ENCODE results near the gene TMEM108. TPM values are rescaled to one million over a fixed set of nuclear protein-coding genes. Genes with fewer than 3 reads are reported as not detected.
A peak's percentile ranks its signal among the peaks of the same experiment; 100 is the strongest.

Gene TMEM108
- total and polyA plus RNA-seq, 8 donors: 0.37 to 2.1 (median 0.84) TPM; not detected in 2

- H3K27ac ChIP-seq: no peak overlapping the region
- WGBS, 5 donors: 31 to 59% (median 43%) methylated on average over 1 of the region's 1 CpG
- peaks cover 0 to 11% (median 0%) of the 10 kb centered on the region in 4 donors for H3K9me3 ChIP-seq
- TF ChIP-seq POLR2A (IDR thresholded peaks at IDR 0.05) (no peak), POLR2AphosphoS5 (IDR thresholded peaks at IDR 0.05) (no peak), EP300 (IDR thresholded peaks at IDR 0.05) (no peak), CTCF (IDR thresholded peaks at IDR 0.05) (no peak)
- DNase-seq: no peak
- no peaks in the 10 kb centered on the region for H3K36me3 ChIP-seq
- no peaks in the 10 kb centered on the region for H3K27me3 ChIP-seq
- no peaks in the 10 kb centered on the region for H3K4me1 ChIP-seq
- H3K4me3 ChIP-seq: no peak overlapping the region
- intact Hi-C loops (cut with DNase I; ENCODE audit: low total_unique reads): no loop called here
These were observed 356.5 kb downstream of the TMEM108 start for GRCh38 chr3:133394561-133395311.

GRCh38 chr3:133396906-133397305 lies 358.7 kb downstream of the TMEM108 start:
- 79 to 92% (median 82%) methylated on average over 10 of the region's 10 CpGs for WGBS, 5 donors

GRCh38 chr3:133400006-133400515 lies 361.9 kb downstream of the TMEM108 start, which contains the start of gene BFSP2:
Gene BFSP2, plus strand, starts transcription at chr3:133400056. Its CDS starts 28 bp downstream, at chr3:133400084.
- DNase-seq: no peak
- intact Hi-C loops (cut with DNase I; ENCODE audit: low total_unique reads): no loop called here
- H3K27ac ChIP-seq: no peak within 1 kb of the TSS
- no peaks in the 10 kb centered on the region for H3K36me3 ChIP-seq
- H3K4me1 ChIP-seq: no peaks in the 10 kb centered on the region
- 88 to 96% (median 95%) methylated on average over 9 to 15 of the region's 15 CpGs for WGBS, 5 donors
- no peaks in the 10 kb centered on the region for H3K9me3 ChIP-seq
- no peak within 1 kb of the TSS for H3K4me3 ChIP-seq
- no peaks in the 10 kb centered on the region for H3K27me3 ChIP-seq
- TF ChIP-seq CTCF (IDR thresholded peaks at IDR 0.05) (no peak), EP300 (IDR thresholded peaks at IDR 0.05) (no peak), POLR2AphosphoS5 (IDR thresholded peaks at IDR 0.05) (no peak), POLR2A (IDR thresholded peaks at IDR 0.05) (no peak)

More at GRCh38 chr3:133396906-133397305, 358.7 kb downstream of the TMEM108 start:
- intact Hi-C loops (cut with DNase I; ENCODE audit: low total_unique reads): no loop called here
- DNase-seq: no peak
- Histone ChIP-seq H3K9me3 (peaks cover 0 to 11% (median 0%) of the 10 kb centered on the region in 4 donors), H3K4me3 (no peak overlapping the region), H3K27me3 (no peaks in the 10 kb centered on the region), H3K27ac (no peak overlapping the region), H3K36me3 (no peaks in the 10 kb centered on the region), H3K4me1 (no peaks in the 10 kb centered on the region)
- no peak for TF ChIP-seq EP300 (IDR thresholded peaks at IDR 0.05)
- no peak for TF ChIP-seq POLR2A (IDR thresholded peaks at IDR 0.05)
- TF ChIP-seq CTCF (IDR thresholded peaks at IDR 0.05): no peak
- no peak for TF ChIP-seq POLR2AphosphoS5 (IDR thresholded peaks at IDR 0.05)

- Histone ChIP-seq H3K4me1 (no peaks in the 10 kb centered on the region), H3K27ac (no peak overlapping the region), H3K4me3 (no peak overlapping the region), H3K9me3 (no peaks in the 10 kb centered on the region), H3K27me3 (no peaks in the 10 kb centered on the region), H3K36me3 (no peaks in the 10 kb centered on the region)
- intact Hi-C loops (cut with DNase I; ENCODE audit: low total_unique reads): no loop called here
- DNase-seq: peak in 1 of 2 donors; percentile 73
- 50 to 66% (median 51%) methylated on average over 2 of the region's 2 CpGs for WGBS, 5 donors
- no peak for TF ChIP-seq CTCF (IDR thresholded peaks at IDR 0.05)
- no peak for TF ChIP-seq EP300 (IDR thresholded peaks at IDR 0.05)
- TF ChIP-seq POLR2A (IDR thresholded peaks at IDR 0.05): no peak
- TF ChIP-seq POLR2AphosphoS5 (IDR thresholded peaks at IDR 0.05): no peak
These were observed 363.4 kb downstream of the TMEM108 start for GRCh38 chr3:133401374-133402135.
